ENCODE results near the gene NTHL1. TPM values are rescaled to one million over a fixed set of nuclear protein-coding genes. Genes with fewer than 3 reads are reported as not detected.

The NTHL1 gene
- total RNA-seq, 2 experiments from 2014 or later: 22.5 to 24.5 TPM

DNA sequence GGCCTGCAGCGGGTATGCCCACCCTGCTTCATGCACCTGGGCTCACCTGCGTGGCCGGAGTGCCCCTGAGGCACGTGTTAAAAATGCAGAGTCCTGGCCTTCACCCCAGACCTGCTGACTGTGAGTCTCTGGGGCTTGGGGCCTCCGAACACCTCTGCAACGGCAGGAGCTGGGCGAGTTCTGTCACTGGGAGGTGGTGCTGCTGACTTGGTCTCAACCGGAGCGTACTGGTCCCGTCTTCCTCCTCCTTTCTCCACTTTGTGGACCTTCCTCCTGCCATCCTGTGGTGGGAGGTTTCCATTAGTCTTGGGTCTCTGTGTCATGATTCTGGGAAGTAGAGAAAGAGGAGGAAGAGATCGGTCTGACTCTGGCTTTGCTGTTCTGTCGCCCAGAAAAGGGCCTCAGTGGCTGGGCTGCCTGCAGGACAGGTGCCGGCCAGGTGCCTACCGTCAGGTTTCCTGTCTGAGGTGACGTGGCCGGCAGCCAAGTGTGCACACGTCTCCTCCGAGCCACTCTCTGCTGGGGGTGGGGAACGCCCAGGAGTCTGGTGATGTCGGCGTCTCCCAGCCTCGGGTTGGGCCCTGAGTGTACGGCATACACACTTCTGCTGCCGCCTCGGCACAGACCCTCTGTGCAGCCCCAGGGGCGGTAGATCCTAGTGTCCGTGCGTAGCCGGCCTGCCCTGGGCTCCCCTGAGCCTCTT, 7.1 kb upstream of the NTHL1 start:
- Mint-ChIP-seq H3K9me3 (no peaks in the 10 kb centered on the region), H3K4me3 (no peak overlapping the region), H3K27me3 (no peaks in the 10 kb centered on the region), H3K27ac (no peak overlapping the region), H3K36me3 (ENCODE audit: low read depth) (peaks cover 3% of the 10 kb centered on the region), H3K4me1 (no peaks in the 10 kb centered on the region)
- DNase-seq: no peak
- CTCF ChIA-PET: no interaction called here
- POLR2A ChIA-PET: no interaction called here

DNA sequence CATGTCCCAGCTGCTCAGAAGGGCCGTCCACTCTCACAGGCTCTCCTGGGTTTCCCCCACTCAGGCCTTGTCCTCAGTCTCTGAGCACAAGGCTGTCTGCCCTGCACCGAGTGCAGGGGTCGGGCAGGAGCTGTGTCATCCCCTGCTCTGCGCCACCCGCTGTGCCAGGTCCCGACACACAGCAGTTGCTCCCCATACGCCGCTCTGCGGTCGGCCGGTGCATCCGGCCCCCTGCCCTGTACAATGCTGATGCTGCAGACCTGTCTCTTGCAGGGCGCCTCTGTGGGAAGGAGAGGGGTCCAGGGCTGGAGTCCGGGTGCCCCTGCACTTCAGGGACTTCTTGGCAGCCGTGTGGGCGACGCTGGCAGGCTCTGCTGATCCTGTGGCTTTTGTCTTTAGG, 6.3 kb upstream of the NTHL1 start:
- no peak for DNase-seq
- POLR2A ChIA-PET: no interaction called here
- H3K36me3 Mint-ChIP-seq (ENCODE audit: low read depth): peaks cover 3% of the 10 kb centered on the region
- peaks cover 5% of the 10 kb centered on the region for H3K4me1 Mint-ChIP-seq
- CTCF ChIA-PET: no interaction called here
- H3K4me3 Mint-ChIP-seq: no peak overlapping the region
- H3K27ac Mint-ChIP-seq: no peak overlapping the region
- no peaks in the 10 kb centered on the region for H3K27me3 Mint-ChIP-seq
- H3K9me3 Mint-ChIP-seq: no peaks in the 10 kb centered on the region

DNA sequence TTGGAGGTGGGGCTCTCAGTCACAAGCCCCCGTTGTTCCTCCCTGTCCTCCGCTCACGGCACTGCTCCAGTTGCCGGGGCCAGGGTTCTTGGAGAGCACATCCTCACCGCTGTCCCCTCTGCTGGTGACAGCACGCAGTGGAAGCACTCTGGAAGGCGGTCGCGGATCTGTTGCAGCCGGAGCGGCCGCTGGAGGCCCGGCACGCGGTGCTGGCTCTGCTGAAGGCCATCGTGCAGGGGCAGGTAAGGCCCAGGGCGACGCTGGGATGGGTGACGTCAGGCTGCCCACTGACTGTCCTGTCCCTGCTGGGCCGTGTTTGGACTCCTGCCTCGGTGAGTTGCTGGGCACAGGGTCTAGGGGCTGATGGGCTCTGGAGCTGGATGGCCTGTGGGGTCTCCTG, 5.6 kb upstream of the NTHL1 start:
- H3K36me3 Mint-ChIP-seq (ENCODE audit: low read depth): peaks cover 3% of the 10 kb centered on the region
- no peaks in the 10 kb centered on the region for H3K27me3 Mint-ChIP-seq
- CTCF ChIA-PET: no interaction called here
- no peaks in the 10 kb centered on the region for H3K9me3 Mint-ChIP-seq
- no peak overlapping the region for H3K27ac Mint-ChIP-seq
- H3K4me3 Mint-ChIP-seq: no peak overlapping the region
- DNase-seq: no peak
- POLR2A ChIA-PET: no interaction called here
- H3K4me1 Mint-ChIP-seq: peaks cover 12% of the 10 kb centered on the region

DNA sequence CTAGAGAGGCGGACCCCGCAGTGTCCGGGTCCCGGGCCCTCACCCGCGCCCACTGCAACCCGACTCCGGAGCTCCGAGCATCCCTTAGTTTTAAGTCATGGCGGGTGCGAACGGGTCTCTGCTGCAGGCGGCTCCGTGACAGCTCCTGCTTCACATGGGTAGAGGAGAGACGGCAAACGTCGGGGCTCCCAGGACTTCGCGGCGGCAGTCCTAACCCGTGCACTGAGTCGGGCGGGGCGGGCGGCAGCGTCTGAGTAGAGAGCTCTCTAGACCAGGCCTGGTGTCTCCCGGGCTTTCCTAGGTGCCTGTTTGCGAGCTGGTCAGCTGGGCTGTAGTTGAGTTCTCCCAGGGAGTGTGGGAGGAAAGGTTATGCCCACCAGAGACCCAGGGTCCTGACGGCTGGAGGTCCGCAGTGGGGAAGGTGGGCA, 496 bp upstream of the NTHL1 start:
- H3K36me3 Mint-ChIP-seq (ENCODE audit: low read depth): no peaks in the 10 kb centered on the region
- H3K9me3 Mint-ChIP-seq: no peaks in the 10 kb centered on the region
- no peak for DNase-seq
- peaks cover 21% of the 10 kb centered on the region for H3K4me1 Mint-ChIP-seq
- POLR2A ChIA-PET: interaction anchor here (0.7 to 2.8 kb wide), 9 partner anchors 20 to 628 kb away, joined by 3 to 19 read pairs (median 4); partner anchors contain the start of genes MAPK8IP3, TRAF7 and UQCC4
- CTCF ChIA-PET: interaction anchor here (0.6 to 2.3 kb wide), 9 partner anchors 8 to 107 kb away, joined by 3 to 12 read pairs (median 5); partner anchors contain the start of genes NPW and TRAF7
- H3K27ac Mint-ChIP-seq: peak overlapping the region; percentile 65
- H3K4me3 Mint-ChIP-seq: peak overlapping the region; percentile 89
- no peaks in the 10 kb centered on the region for H3K27me3 Mint-ChIP-seq

DNA sequence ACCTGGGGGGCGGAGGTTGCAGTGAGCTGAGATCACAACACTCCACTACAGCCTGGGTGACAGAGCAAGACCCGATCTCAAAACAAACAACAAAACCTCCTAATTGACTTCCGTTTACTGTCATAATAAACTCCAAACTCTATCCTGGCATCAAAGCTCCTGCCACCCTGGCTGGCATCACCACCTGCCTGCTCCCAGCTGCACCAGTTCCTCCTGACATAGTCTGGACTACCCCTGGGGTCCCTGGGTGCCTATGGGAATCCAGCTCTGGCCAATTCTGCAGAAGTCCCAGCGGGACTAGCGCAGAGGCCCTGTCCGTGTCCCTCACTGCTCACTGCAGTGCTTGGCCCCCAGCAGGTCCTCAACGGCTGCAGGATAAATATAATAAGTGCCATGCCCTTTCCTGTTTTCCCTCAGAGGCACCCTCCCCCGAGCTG, 723 bp downstream of the NTHL1 start:
- Mint-ChIP-seq H3K27ac (peak overlapping the region; percentile 73), H3K36me3 (ENCODE audit: low read depth) (no peaks in the 10 kb centered on the region), H3K9me3 (no peaks in the 10 kb centered on the region), H3K4me1 (peaks cover 21% of the 10 kb centered on the region), H3K4me3 (peak overlapping the region; percentile 90), H3K27me3 (no peaks in the 10 kb centered on the region)
- DNase-seq: no peak
- POLR2A ChIA-PET: interaction anchor here (0.9 to 2.8 kb wide), 6 partner anchors 25 to 341 kb away, joined by 3 to 19 read pairs (median 4); partner anchors contain the start of genes MAPK8IP3 and TRAF7
- CTCF ChIA-PET: interaction anchor here (0.8 to 2.3 kb wide), 5 partner anchors 27 to 108 kb away, joined by 3 to 10 read pairs (median 5); partner anchors contain the start of genes MSRB1, NPW and TRAF7

DNA sequence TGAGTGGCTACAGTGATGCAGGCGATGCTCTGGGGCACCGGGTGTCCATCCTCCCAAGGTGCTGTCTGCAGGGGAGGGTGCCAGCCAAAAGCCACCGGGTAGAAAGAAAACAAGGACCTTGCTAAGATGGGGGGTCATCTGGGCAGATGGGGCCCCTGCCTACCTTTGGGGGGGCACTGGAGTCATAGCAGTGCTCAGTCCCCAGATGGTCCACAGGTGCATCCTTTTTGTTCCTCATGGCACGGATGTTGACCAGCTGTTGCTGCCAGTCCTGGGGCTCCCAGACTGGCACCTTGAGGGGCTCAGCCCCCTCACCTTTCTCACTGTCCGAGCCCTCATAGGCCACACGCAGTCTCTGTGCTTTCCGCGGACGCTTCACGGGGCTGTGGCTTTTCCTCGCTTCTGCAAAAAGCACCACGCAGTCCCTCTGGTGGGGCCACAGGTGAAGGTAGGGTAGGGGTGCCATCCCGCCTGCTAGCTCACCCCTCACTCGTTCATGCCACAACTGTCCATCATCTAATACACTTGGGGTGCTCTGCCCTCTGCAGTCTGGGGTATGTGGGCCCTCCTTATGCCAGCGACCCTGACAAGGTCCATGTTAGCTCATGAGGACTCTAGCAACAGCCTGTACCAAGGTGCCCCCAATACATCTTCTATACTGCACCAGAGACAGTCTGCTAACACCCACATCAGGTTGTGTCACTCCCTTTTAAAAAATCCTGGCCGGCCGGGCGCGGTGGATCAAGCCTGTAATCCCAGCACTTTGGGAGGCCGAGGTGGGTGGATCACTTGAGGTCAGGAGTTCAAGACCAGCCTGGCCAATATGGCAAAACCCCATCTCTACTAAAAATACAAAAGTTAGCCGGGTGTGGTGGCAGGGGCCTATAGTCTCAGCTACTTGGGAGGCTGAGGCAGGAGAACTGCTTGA, 1.4 kb downstream of the NTHL1 start:
- Mint-ChIP-seq H3K27ac (no peak overlapping the region), H3K4me3 (peak overlapping the region; percentile 90), H3K4me1 (peaks cover 21% of the 10 kb centered on the region), H3K27me3 (no peaks in the 10 kb centered on the region), H3K36me3 (ENCODE audit: low read depth) (no peaks in the 10 kb centered on the region), H3K9me3 (no peaks in the 10 kb centered on the region)
- no peak for DNase-seq
- ChIA-PET CTCF (interaction anchor here (0.8 to 2.3 kb wide), 3 partner anchors 26 to 103 kb away, joined by 3 to 10 read pairs (median 7); partner anchors contain the start of genes MSRB1 and NPW), POLR2A (interaction anchor here (0.8 to 2.8 kb wide), 4 partner anchors 19 to 160 kb away, joined by 3 to 19 read pairs (median 3); partner anchors contain the start of gene TRAF7)

DNA sequence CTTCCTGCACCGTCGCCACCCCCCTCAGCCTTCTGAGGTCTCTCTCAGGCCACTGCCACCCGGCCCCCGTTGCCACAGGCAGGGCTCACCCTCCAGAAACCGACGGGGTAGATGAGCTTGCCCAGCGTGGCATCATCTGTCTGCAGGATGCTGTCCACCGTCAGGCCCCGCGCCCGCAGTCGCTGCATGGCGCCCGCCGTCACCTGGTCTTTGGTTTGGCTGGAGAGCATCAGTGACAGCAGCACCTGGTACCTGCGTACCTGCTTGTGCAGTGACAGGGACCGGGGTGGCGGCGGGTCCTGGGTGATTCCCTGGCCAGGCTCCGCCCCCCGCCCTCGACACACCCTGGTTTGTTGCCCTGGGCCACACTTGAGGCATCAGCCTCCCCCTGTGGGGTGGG, 3.1 kb downstream of the NTHL1 start:
- Mint-ChIP-seq H3K4me3 (no peak overlapping the region), H3K4me1 (peaks cover 21% of the 10 kb centered on the region), H3K9me3 (no peaks in the 10 kb centered on the region), H3K36me3 (ENCODE audit: low read depth) (no peaks in the 10 kb centered on the region), H3K27me3 (no peaks in the 10 kb centered on the region), H3K27ac (no peak overlapping the region)
- POLR2A ChIA-PET: interaction anchor here (1.2 kb wide), 1 partner anchor 80 kb away, joined by 3 read pairs; the partner anchor contains the start of gene RPS2
- CTCF ChIA-PET: no interaction called here
- DNase-seq: no peak

DNA sequence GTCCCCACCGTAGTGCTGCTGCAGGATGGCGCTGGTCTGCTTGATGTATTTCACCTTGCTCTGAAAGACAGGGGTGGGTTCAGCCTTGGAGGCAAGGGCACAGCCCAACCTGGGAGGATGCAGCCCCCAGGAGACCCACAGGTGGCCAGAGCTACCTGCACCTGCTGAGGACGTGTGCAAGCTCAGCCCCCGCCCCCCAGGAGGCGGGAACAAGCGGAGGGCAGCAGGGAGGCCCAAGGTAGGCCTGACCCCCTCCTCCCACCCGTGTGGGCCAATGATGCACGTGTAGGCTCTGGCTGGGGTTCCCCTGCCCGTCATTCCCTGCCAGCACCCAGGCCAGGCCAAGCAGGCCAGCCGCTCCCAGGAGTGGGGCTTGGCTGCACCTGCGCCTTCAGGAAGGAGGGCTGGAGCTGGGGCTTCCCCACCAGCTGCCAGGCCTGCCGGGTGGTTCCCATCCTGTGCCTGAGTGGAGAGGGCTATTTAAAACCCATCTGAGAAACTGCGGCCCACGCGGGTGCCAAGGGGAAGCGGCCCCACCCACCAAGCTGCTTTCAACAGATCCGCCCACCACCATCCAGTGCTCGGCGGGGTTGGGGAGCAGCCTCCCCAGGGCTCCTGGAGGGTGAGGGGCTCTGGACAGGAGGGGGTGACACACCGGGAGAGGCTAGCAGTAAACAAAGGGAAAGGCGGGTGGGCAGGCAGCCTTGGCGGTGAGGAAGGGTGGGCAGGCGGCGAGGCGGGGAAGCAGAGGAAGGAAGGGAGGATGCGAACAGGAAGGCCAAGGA, 3.8 kb downstream of the NTHL1 start:
- peaks cover 16% of the 10 kb centered on the region for H3K4me1 Mint-ChIP-seq
- CTCF ChIA-PET: no interaction called here
- POLR2A ChIA-PET: interaction anchor here (1.2 kb wide), 1 partner anchor 79 kb away, joined by 3 read pairs; the partner anchor contains the start of gene RPS2
- H3K9me3 Mint-ChIP-seq: no peaks in the 10 kb centered on the region
- no peaks in the 10 kb centered on the region for H3K36me3 Mint-ChIP-seq (ENCODE audit: low read depth)
- H3K27ac Mint-ChIP-seq: no peak overlapping the region
- no peak overlapping the region for H3K4me3 Mint-ChIP-seq
- H3K27me3 Mint-ChIP-seq: no peaks in the 10 kb centered on the region
- DNase-seq: no peak

DNA sequence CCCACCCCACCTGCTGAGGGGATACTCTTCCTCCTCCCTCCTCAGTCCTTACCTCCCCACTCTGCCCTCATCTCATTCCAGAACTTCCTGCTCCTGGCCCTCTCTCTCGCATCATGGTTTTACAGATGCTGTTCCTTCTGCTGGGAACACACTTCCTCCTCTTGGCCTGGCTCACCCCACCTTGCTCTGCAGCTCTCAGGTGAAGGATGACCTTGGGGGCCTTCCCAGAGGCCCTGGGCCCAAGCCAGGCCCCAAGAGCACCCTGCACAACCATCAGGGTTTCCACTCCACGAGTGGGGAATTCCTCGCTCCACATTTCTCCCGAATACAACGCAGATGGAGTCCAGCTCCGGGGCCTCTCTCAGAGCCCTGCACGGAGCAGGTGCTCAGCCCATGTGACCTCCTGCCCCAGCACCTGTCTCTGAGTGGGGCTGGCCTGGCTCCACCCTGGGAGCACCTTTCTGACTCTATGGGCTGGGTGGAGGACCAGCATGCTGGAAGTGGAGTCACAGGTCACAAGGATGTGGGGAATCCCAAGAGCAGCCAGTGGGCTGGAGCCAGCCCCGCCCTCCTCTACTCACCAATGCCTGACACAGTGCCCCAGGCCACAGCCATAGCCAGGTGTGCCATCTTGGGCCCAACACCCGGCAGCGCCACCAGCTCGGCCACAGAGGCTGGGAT, 4.5 kb downstream of the NTHL1 start:
- CTCF ChIA-PET: no interaction called here
- Mint-ChIP-seq H3K9me3 (no peaks in the 10 kb centered on the region), H3K27me3 (no peaks in the 10 kb centered on the region), H3K4me3 (no peak overlapping the region), H3K36me3 (ENCODE audit: low read depth) (no peaks in the 10 kb centered on the region), H3K4me1 (peaks cover 9% of the 10 kb centered on the region), H3K27ac (no peak overlapping the region)
- no peak for DNase-seq
- POLR2A ChIA-PET: no interaction called here

DNA sequence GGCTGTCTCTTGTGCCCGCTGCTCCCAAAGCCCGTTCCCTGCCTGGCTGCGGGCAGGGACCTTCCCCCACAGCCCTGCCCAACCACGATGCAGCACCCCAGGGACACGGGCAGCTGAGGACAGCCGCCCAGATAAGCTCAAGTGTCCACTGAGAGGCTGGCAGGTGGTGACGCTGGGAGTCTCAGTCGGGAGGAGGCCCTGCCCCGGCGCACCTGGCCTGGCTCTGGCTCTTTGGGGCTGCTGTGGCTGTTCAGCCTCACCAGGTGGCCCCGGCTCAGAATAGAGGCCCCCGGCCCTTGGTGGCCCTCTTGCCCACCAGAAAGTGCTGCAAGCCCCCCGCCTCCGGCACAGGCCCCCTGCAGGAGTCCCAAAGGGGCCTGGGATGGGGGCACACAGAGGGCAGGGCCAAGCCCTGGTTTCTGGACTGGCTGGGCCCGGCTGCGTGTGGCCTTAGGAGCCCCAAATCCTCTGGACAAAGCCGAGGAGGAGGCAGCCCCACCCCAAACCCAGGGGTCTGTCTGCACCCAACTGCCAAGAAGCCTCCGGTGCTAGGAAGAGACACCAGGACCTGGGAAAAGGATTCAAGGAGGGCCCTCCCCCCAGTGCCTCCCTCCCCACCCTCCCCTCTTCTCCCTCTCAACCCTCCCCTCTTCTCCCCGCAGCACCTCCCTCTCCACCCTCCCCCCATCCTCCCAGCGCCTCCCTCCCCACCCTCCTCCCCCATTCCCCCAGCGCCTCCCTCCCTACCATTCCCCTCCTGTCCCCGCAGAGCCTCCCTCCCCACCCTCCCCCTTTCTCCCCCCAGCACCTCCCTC, 5.3 kb downstream of the NTHL1 start:
- no peaks in the 10 kb centered on the region for H3K36me3 Mint-ChIP-seq (ENCODE audit: low read depth)
- no peak overlapping the region for H3K27ac Mint-ChIP-seq
- no peaks in the 10 kb centered on the region for H3K9me3 Mint-ChIP-seq
- no peak overlapping the region for H3K4me3 Mint-ChIP-seq
- DNase-seq: no peak
- H3K27me3 Mint-ChIP-seq: no peaks in the 10 kb centered on the region
- peaks cover 9% of the 10 kb centered on the region for H3K4me1 Mint-ChIP-seq
- POLR2A ChIA-PET: no interaction called here
- CTCF ChIA-PET: interaction anchor here (1.1 kb wide), 1 partner anchor 878 kb away, joined by 4 read pairs; no protein-coding TSS in a partner anchor

DNA sequence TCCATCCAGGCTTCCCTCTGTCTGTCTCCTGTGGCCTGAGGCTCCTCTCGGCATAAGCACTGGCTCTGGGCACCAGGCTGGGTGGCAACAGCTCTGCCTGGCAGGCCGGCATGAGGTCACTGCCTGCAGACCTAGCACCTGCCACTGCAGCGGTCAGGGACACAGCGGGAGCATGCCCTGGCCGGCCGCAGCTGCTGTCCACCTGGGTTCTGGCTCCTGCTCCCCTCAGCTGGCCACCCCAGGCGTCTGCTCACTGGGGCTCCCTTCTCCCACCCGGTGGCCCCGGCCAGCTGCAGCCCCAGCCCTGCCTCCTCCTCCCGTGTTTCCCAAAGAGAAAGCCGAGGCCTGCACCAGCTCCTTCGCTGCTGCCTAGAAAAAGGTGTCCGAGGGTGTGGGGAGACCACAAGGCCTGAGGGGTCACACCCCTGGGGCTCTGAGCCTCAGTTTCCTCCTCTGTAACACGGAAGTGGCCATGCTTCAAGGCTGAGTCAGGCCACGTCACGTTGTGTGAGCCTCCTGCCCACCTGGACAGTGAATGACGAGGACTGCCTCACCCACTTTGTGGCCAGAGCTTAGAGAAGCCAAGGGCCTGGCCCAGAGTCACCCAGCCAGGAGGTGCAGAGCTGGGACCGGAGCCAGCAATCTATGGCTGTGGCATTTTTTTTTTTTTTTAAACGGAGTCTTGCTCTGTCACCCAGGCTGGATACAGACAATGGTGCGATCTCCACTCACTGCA, 6.7 kb downstream of the NTHL1 start:
- H3K9me3 Mint-ChIP-seq: no peaks in the 10 kb centered on the region
- no peak overlapping the region for H3K27ac Mint-ChIP-seq
- DNase-seq: no peak
- no peak overlapping the region for H3K4me3 Mint-ChIP-seq
- H3K36me3 Mint-ChIP-seq (ENCODE audit: low read depth): no peaks in the 10 kb centered on the region
- ChIA-PET POLR2A (no interaction called here), CTCF (interaction anchor here (0.9 to 1.1 kb wide), 2 partner anchors 37 to 880 kb away, joined by 3 to 4 read pairs; no protein-coding TSS in a partner anchor)
- H3K4me1 Mint-ChIP-seq: no peaks in the 10 kb centered on the region
- H3K27me3 Mint-ChIP-seq: no peaks in the 10 kb centered on the region
